GM12865 (cell line): ENCODE measurements around the gene CPLX3.

Experiments used
- DNase-seq: peaks from one replicate; pipeline ENCODE4 v3.0.0; 2010; ENCODE audit warnings: low read depth
- H3K4me3 ChIP-seq: 2 replicates; pipeline ENCODE4 v1.5.1; 2011; ENCODE audit warnings: mild to moderate bottlenecking, low read depth, low read length, control low read depth
- CTCF ChIP-seq: IDR thresholded peaks from 2 replicates; pipeline ENCODE4 v1.5.1; 2011; ENCODE audit warnings: low read length, control low read depth, low read depth, inconsistent platforms; ENCODE audit not compliant: insufficient read depth; ENCODE audit errors: missing control alignments

CPLX3 gene

GRCh38 chr15:74786551-74787165 is 39.8 kb upstream of the CPLX3 start:
- peak overlapping the region; percentile 98 for H3K4me3 ChIP-seq
- peak; percentile 74 for DNase-seq
- TF ChIP-seq CTCF = no peak

DNA sequence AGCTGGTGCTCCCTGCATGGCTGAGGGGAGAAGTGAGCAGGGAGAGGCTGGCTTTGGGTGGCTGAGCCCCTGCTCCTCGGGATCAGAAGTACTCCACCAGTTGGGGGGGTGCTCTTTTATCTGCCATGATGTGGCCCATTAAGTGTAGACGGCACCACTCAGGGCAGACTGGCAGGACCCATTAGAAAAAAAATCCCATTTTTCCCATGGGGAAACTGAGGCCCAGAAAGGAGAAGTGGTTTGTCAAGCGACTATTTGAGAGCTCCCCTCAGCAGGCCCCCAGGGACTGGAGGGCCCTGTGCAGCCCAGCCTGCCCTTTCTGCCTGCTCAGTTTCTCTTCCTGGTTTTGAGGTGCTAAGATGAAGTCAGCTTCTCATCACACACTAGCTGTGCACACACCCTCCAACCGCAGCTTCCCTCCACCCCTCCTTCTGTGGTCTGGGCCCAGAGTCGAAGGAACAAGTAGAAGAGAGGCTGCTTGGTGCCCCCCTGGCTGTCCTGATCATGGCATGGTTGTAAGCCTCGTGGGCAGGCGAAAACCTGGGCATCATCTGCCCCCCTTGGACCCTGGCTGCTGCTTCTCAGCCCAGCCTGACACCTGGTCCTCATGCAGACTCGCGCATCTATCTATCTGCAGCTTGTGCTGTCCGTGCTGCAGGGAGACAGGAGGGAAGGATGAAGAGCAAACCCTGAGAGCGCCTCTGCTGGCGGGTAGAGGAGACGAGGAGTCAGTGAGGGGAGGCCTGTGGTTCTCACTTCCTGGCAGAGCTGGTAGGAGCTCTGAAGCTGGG is 39.0 kb upstream of the CPLX3 start:
- peak; percentile 88 for TF ChIP-seq CTCF
- DNase-seq = peak; percentile 97
- peak overlapping the region; percentile 98 for H3K4me3 ChIP-seq

DNA sequence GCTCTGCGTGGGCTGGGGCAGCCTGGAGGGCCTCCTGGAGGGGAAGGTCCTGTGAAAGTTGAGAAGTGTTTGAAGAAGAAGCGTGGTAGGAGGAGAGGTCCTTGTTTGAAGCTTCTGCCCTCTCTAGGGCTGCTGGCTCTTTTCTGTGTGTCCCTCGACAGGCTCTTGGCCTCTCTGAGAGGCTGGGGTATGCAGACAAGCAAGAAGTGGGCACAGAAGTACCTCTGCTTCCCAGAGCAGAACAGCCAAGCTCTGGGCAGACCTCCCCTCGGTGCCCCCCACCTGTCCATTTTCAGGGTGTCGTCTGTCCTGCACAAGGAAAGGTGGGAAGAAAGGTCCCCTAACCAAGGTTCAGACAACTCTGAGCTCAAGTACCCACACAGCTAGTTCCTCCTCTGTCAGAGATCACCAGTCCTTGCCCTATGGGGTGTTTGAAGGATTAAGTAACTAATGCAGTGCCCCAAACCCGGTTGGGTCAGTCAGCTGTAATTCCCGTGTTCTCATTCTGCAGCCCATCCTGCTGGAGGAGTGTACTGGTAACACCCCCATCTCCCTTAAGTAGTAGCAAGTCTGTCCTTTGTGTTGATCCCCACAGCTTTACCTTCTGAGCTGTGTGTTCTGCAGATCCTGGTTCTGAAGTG is 38.3 kb upstream of the CPLX3 start:
- TF ChIP-seq CTCF = no peak
- DNase-seq = no peak
- H3K4me3 ChIP-seq = peak overlapping the region; percentile 98

GRCh38 chr15:74788683-74789151 is 37.7 kb upstream of the CPLX3 start:
- DNase-seq = peak; percentile 97
- no peak for TF ChIP-seq CTCF
- H3K4me3 ChIP-seq = peak overlapping the region; percentile 98

GRCh38 chr15:74789171-74789631 is 37.2 kb upstream of the CPLX3 start:
- DNase-seq = peak; percentile 89
- TF ChIP-seq CTCF = no peak
- H3K4me3 ChIP-seq = peak overlapping the region; percentile 98

DNA sequence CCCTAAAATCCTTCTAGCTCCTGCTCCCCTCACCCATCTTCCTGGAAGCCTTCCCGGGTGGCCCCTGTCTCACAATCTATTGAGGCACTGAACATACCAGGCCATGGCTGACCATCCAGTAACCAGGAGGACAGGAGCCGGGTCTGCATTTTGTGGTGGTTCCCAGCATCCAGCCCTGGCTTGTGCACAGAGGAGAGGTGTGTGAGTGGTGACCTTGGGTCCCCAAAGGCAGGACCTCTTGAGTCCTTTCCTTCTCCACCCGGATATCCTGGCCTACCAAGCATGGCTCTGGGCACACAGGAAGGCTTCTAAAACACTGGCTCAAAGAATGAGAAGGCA is 36.7 kb upstream of the CPLX3 start:
- no peak for DNase-seq
- TF ChIP-seq CTCF = no peak
- peak overlapping the region; percentile 98 for H3K4me3 ChIP-seq
